ENCODE measurements around the gene GNAI1. TPM values are rescaled to one million over a fixed set of nuclear protein-coding genes. Genes with fewer than 3 reads are reported as not detected.

Gene GNAI1
- total RNA-seq, 2 experiments from 2014 or later = not detected

- no peaks in the 10 kb centered on the region for H3K9me3 ChIP-seq (ENCODE audit: low read length)
- no peaks in the 10 kb centered on the region for H4K20me1 ChIP-seq (ENCODE audit: insufficient read depth, low read length)
- no peak overlapping the region for H3K27ac ChIP-seq (ENCODE audit: low read depth, low read length, poor library complexity, severe bottlenecking)
- no TSS peak for BruUV-seq (replicated peaks)
- H3K4me3 ChIP-seq (ENCODE audit: low read depth, low read length, poor library complexity, severe bottlenecking) = no peak overlapping the region
- H3K36me3 ChIP-seq (ENCODE audit: insufficient read depth, low read length) = no peaks in the 10 kb centered on the region
- H3K9me2 ChIP-seq (ENCODE audit: insufficient read depth, low read length) = no peaks in the 10 kb centered on the region
- POLR2A ChIA-PET = no interaction called here
- CTCF ChIA-PET (ENCODE audit: unreplicated experiment) = no interaction called here
- no peaks in the 10 kb centered on the region for H3K79me2 ChIP-seq (ENCODE audit: insufficient read depth, low read depth, low read length)
- TF ChIP-seq EZH2phosphoT487 (IDR thresholded peaks at IDR 0.05; ENCODE audit: borderline replicate concordance, low read depth, low read length) (no peak), CTCF (conservative IDR thresholded peaks at IDR 0.05; ENCODE audit: low read length) (no peak)
- H3K4me2 ChIP-seq (ENCODE audit: low read length) = no peak overlapping the region
- no peak overlapping the region for H2AFZ ChIP-seq (ENCODE audit: low read length)
- no peak for DNase-seq (ENCODE audit: low spot score)
- no peaks in the 10 kb centered on the region for H3K4me1 ChIP-seq (ENCODE audit: insufficient read depth, low read length, poor library complexity, severe bottlenecking)
- intact Hi-C loops (cut with micrococcal nuclease; ENCODE audit: unreplicated experiment) = no loop called here
Observed at GRCh38 chr7:80135309-80136104, 876 bp downstream of the GNAI1 start.

DNA sequence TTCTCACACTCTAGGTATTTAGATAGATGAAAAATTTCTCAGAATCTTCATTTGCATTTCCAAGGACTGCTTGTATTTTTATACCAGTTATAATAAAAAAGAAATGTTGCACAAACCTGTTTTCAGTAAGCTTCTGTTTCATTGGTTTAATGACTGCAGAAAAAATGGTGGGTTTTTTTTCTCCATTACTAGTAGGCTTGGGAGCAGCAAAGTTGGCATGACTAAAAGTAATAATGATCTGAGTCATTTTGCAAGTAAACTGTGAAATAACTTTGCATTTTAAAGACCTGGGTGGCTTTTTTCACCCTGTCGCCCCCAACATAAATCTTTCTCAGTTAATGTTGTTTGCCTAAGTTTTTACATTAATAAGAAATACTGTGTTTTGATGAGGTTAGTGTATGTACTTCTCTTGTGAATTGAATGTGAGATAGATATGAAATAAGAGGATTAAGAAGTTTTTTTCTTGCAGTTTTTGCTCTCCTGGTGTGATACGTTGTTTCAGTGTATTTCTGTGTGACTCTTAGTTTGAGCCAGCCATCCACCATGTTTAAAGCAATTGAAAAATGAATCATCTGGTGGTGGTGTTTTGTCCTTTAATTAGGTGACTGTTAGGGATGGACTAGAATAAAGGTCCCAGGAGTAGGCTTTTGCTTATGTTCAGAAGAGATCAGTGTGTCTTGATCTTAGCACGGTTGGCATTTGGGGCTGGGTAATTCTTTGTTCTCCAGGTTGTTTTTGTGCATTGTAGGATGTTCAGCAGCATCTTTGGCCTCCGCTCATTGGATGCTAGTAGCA, 1.8 kb downstream of the GNAI1 start:
- H2AFZ ChIP-seq (ENCODE audit: low read length) = no peak overlapping the region
- ChIA-PET CTCF (ENCODE audit: unreplicated experiment) (no interaction called here), POLR2A (no interaction called here)
- H3K36me3 ChIP-seq (ENCODE audit: insufficient read depth, low read length) = no peaks in the 10 kb centered on the region
- intact Hi-C loops (cut with micrococcal nuclease; ENCODE audit: unreplicated experiment) = no loop called here
- no TSS peak for BruUV-seq (replicated peaks)
- no peaks in the 10 kb centered on the region for H3K4me1 ChIP-seq (ENCODE audit: insufficient read depth, low read length, poor library complexity, severe bottlenecking)
- H3K27ac ChIP-seq (ENCODE audit: low read depth, low read length, poor library complexity, severe bottlenecking) = no peak overlapping the region
- no peak for TF ChIP-seq CTCF (conservative IDR thresholded peaks at IDR 0.05; ENCODE audit: low read length)
- no peak overlapping the region for H3K4me3 ChIP-seq (ENCODE audit: low read depth, low read length, poor library complexity, severe bottlenecking)
- no peaks in the 10 kb centered on the region for H3K9me2 ChIP-seq (ENCODE audit: insufficient read depth, low read length)
- no peaks in the 10 kb centered on the region for H3K79me2 ChIP-seq (ENCODE audit: insufficient read depth, low read depth, low read length)
- H3K4me2 ChIP-seq (ENCODE audit: low read length) = no peak overlapping the region
- no peaks in the 10 kb centered on the region for H4K20me1 ChIP-seq (ENCODE audit: insufficient read depth, low read length)
- H3K9me3 ChIP-seq (ENCODE audit: low read length) = no peaks in the 10 kb centered on the region
- DNase-seq (ENCODE audit: low spot score) = no peak

GRCh38 chr7:80137410-80137809, 2.8 kb downstream of the GNAI1 start:
- Histone ChIP-seq H3K27ac (ENCODE audit: low read depth, low read length, poor library complexity, severe bottlenecking) (no peak overlapping the region), H3K79me2 (ENCODE audit: insufficient read depth, low read depth, low read length) (no peaks in the 10 kb centered on the region), H3K4me2 (ENCODE audit: low read length) (no peak overlapping the region), H3K9me2 (ENCODE audit: insufficient read depth, low read length) (no peaks in the 10 kb centered on the region), H2AFZ (ENCODE audit: low read length) (no peak overlapping the region), H3K36me3 (ENCODE audit: insufficient read depth, low read length) (no peaks in the 10 kb centered on the region), H3K4me1 (ENCODE audit: insufficient read depth, low read length, poor library complexity, severe bottlenecking) (no peaks in the 10 kb centered on the region), H3K9me3 (ENCODE audit: low read length) (no peaks in the 10 kb centered on the region), H3K4me3 (ENCODE audit: low read depth, low read length, poor library complexity, severe bottlenecking) (no peak overlapping the region), H4K20me1 (ENCODE audit: insufficient read depth, low read length) (no peaks in the 10 kb centered on the region)
- no TSS peak for BruUV-seq (replicated peaks)
- intact Hi-C loops (cut with micrococcal nuclease; ENCODE audit: unreplicated experiment) = no loop called here
- CTCF ChIA-PET (ENCODE audit: unreplicated experiment) = no interaction called here
- no peak for DNase-seq (ENCODE audit: low spot score)
- TF ChIP-seq CTCF (conservative IDR thresholded peaks at IDR 0.05; ENCODE audit: low read length) = no peak
- TF ChIP-seq EZH2phosphoT487 (IDR thresholded peaks at IDR 0.05; ENCODE audit: borderline replicate concordance, low read depth, low read length) = no peak
- POLR2A ChIA-PET = no interaction called here

Data from OCI-LY7 (cell line).